GM19043 (cell line): Measurements from ENCODE around the gene PLCL2.
"Not testable (repeated sequence)": the region's sequence is repeated elsewhere in the genome, so short reads cannot be mapped to it uniquely, and the experiment has no call there.

Experiments
- ATAC-seq: cut with Tn5 transposase; IDR thresholded peaks from one replicate; pipeline ENCODE4 v1.9.1; 2021; ENCODE audit warnings: low read depth; ENCODE audit not compliant: unreplicated experiment

The PLCL2 gene

DNA sequence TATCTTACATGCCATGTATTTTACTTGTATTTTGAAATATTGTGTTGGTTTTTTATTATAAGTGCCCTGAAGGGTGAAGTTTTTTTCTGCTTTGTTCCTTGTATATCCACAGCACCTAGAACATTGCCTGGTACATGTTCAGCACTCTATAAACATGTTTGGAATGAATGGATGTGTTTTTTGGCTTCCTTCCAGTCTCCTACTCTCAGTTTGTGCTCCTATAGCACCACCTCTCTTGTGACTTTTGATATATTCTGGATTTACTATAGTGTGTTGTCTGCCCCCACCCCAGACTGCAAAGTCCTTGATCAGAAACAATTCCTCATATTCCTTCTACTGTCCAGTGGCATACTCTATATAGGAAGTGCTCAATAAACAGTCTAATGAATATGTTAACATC, 60.6 kb downstream of the PLCL2 start:
- no peak for ATAC-seq

DNA sequence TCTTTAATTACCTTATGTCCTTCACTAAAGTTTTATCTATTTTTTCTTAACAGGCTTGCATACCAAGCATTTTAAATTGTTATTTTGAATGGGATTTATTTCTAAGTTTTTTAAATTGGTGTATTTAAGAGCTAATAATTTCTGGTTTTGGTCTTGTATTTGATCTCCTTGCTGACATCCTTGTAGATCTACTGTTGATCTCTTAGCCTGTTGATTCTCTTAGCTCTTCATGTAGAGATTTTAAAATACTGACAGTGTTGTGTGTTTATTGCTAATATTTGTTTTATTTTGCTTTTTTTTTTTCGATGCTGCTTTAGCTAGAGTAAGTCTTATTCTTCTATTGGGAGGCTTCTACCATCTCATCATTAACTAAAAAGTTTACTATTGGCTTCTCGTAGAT, 65.5 kb downstream of the PLCL2 start:
- no peak for ATAC-seq

DNA sequence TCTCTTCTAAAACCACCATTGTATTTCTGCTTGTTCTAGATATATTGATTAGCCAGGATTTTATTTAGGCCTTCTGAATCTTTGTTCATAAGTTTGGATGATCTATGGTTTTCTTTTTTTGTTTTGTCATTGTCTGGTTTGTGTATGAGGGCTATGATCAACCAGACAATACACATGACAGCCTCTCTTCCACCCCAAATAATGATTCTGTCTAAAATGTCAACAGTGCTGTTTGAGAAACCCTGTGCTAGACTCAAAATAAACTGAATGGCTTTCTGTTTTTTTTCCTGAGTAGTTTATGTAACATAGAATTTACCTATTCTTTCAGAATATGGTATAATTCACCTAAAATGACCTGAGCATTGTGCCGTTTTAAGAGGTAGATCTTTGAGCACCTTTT, 66.1 kb downstream of the PLCL2 start:
- ATAC-seq = no peak

DNA sequence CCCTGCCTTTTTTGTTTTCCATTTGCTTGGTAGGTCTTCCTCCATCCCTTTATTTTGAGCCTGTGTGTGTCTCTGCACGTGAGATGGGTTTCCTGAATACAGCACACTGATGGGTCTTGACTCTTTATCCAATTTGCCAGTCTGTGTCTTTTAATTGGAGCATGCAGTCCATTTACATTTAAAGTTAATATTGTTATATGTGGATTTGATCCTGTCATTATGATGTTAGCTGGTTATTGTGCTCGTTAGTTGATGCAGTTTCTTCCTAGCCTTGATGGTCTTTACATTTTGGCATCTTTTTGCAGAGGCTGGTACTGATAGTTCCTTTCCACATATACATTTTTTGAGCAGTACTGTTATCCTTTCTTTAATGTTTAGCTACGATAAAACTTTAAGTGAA, 73.1 kb downstream of the PLCL2 start:
- not testable (repeated sequence) for ATAC-seq

DNA sequence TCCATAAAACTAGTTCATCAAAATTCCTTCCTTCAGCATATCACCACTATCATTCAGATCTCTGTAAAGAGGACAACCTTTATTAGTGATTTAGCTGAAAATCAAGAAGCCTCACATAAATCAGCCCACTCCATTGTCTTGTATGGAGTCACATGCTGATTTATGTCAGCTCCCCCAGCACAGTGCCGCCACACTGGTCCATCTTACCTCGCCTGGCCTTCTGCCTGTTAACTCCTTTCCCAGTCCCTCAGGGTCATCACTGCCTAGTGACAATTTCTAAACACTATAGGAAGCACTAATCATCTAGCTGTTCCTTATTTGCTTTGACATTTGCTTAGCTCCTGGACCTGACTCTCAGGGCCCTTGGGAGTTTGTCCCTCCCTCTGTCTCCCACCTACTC, 75.4 kb downstream of the PLCL2 start:
- no peak for ATAC-seq

GRCh38 chr3:16961621-16962205, 77.0 kb downstream of the PLCL2 start:
- ATAC-seq = no peak

GRCh38 chr3:16975083-16975482, 90.3 kb downstream of the PLCL2 start:
- ATAC-seq = no peak

GRCh38 chr3:16978234-16978920, 93.6 kb downstream of the PLCL2 start:
- ATAC-seq = no peak

DNA sequence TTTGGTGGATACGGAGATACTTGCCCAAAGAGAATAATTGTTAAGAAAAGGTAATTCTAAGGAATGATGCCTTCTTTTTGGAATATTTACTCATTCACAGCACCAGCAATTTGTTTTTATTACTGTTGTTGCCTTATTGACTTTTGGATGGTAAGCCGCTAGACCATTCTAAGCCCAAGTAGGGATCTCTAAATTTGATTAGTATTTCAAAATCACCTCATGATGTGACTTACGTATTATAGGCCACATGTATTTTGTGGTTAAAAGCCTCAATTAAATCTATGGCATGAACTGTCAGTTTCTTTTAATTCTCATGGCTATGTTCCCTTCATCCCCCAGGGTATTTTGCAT, 94.1 kb downstream of the PLCL2 start:
- no peak for ATAC-seq

- not testable (repeated sequence) for ATAC-seq
Measured at GRCh38 chr3:16979769-16980515, 95.2 kb downstream of the PLCL2 start.

- ATAC-seq = not testable (repeated sequence)
Measured at GRCh38 chr3:16980526-16980925, 95.8 kb downstream of the PLCL2 start.

- ATAC-seq = no peak
Measured at GRCh38 chr3:16982460-16982859, 97.7 kb downstream of the PLCL2 start.

DNA sequence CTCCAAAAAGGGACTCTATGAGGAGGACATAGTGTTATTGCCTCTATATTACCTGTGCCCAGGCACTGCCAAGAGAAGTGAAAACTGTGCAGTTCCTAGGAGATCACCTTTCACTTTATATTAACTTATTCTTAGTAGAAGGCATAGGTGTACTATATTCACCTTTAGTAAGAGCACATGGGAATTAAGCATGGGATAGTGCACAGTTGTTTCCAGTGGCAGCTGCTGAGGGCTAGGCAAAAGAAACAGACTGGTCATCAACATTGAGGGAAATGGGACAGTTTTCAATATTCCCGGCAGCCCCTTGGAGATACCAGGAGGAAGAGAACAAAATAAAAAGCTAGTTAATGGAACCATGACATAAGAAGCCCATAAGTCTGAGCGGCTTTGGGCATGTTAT, 100.9 kb downstream of the PLCL2 start:
- ATAC-seq = no peak

- ATAC-seq = no peak
Measured at GRCh38 chr3:16987141-16987540, 102.4 kb downstream of the PLCL2 start.

- ATAC-seq = no peak
Measured at GRCh38 chr3:16990163-16990562, 105.4 kb downstream of the PLCL2 start.

GRCh38 chr3:16992198-16992597, 107.4 kb downstream of the PLCL2 start:
- ATAC-seq = no peak

- ATAC-seq = no peak
Measured at GRCh38 chr3:16993227-16993626, 108.5 kb downstream of the PLCL2 start.

GRCh38 chr3:16994854-16995525, 110.2 kb downstream of the PLCL2 start:
- no peak for ATAC-seq

DNA sequence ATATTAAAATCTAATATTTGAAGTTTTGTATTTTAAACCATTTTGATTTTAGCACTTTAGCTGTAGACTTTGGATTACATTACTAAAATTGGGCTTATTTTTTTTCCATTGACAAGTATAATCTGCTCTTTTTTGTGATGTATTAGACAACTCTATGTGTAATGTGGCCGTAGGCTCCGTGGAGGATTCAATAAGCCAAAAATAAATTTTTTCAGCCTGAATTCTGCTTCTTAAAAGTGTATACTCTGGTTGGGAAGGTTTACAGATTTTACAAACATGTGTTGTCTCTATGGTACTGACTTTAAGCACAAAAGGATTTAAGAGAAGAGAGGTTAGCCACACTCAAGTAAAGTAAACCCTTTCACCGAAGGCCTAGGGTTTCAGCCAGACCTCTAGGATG, 110.8 kb downstream of the PLCL2 start:
- no peak for ATAC-seq

- ATAC-seq = no peak
Measured at GRCh38 chr3:16998236-16998923, 113.6 kb downstream of the PLCL2 start.

- ATAC-seq = no peak
Measured at GRCh38 chr3:16999161-16999560, 114.4 kb downstream of the PLCL2 start.
